Measurements from ENCODE around the gene HIVEP2.

Gene HIVEP2

DNA sequence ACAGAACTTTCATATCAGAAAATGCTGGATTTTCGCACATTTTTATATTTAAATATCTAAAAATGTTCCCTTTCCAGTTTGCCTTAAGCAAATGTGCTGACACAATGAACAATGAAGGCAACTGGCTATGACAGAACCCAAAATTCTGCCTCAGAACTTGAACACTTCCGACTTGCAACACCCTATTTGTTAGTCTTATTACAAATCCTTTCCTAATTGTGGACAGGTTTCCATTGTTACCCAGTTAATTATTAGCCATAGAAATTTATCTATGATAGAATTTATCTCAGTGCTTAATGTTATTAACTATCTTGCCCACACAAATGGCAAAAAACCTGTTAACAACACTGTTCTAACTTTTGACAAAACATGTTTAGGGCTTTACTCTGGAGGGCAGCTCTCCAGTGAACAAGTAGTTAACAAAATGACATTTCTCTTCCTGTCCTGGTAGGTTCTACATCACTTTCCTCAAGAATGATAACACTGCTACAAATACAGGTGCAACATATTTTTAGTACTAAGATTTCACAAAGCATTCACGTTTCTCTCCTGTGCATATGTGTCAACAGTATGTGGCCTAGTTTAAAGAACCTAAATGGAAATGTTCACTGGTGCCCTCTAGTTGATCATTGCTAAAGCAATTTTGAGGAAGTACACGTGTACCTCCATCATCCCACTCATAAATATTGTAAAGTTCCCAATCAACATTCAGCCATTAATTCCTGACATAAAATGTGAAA lies 58.4 kb downstream of the HIVEP2 start:
- DNase-seq: no peak

DNA sequence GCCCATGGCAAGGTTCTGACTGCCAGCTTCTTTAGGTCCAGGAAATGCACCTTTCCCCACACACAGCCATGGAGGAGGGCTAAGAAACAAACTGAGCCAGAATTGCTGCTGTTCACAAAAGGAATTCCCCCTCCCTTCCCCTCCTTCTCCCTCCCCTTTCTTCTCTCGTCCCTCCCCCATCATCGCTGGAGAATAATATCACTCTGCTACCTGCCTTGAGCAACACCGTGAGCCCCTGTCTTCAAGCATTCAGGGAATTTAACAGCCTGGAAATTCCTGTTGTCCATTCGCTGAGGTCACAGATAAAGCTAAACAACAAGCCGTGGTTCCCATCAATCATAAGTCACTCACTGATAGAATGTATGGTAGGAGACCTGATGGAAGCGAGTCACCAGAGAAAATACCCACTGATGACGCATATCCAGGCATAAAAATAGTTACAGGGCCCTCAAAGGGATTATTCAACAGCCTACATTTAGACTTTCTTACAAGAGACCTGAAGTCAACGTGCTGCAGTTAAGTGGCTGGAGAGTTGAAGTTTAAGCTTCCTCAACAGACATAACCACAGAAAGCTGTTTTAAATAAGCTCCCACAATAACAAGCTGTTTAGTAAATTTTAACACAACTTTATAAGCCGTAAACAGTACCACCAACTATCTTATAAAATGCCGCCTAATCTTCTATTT lies 59.7 kb downstream of the HIVEP2 start:
- DNase-seq: peak; percentile 24

DNA sequence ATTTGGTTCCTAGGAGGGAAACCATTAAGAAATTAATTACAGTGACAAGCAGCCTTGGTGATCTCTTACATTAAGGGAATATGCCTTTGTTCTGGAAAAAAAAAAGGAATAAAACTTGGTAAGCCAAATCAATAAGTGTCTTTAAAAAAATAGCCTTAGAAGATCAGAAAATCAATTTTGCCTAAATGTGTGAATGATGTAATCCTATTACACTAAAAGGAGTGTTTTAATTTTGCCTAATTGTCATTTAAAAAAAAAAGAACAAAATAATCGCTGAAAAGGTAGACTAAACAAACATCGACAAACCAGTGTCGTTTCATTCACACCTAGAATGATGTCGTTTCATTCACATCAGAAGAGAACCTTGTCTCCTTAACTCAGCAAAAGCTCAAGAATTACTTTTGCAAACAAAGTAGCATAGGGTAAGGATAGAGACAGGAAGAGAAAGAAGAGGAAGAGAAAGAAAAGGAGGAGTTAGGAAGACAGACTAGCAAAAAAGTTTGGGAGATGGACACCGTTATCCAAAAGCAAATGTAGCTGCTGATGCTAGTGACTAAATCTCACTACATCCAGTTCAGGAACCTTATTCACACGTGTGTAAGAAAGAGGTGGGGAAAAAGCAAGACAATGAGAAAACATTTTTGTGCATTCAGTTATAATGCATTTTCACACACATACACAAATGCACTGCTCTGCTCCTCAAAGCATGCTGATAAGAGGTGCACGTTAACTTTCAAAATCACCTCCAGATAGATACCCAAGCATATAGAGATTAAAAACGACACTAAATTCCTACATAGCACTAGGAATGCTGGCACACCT lies 60.6 kb downstream of the HIVEP2 start:
- DNase-seq: no peak

DNA sequence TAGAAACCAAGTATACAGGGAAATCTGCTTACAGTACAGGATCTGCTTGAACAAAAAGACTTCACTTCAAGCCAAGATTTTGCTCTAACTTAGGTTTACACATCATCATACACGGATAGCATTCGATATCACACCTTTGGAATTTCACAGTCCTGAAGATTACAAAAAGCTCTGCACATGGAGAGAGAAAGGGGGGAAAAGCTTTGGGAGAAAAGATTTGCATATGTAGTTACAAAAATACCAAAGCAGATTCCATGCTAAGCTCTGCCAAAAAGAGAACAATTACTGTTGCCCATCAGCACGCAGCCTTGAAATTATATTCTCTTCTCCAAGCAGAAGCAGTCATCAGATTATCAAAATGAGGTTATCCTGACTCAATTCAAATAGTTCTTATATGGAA lies 62.0 kb downstream of the HIVEP2 start:
- no peak for DNase-seq

DNA sequence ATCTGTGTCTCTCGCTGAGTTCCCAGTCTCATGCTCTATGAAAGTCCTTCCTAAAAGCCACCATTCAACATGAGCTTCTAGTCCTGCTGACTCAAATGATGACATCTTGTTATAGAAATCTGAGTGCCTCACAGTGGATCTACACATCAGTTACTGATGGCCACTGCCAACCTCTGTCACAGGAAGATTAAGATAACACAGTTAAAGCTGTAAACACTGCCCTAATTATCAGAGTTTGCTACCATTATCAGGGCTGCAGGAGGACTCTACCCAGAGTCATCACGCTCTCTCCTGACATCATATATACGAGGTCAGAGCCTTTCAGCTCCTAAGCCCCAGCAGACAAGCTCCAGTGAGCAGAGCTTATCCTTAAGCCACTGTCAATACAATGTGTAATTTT lies 63.2 kb downstream of the HIVEP2 start:
- no peak for DNase-seq

- no peak for DNase-seq
Measured at GRCh38 chr6:142881290-142881689, 63.7 kb downstream of the HIVEP2 start.

GRCh38 chr6:142880201-142880600 lies 64.8 kb downstream of the HIVEP2 start:
- no peak for DNase-seq

GRCh38 chr6:142879527-142879926 lies 65.4 kb downstream of the HIVEP2 start:
- no peak for DNase-seq

- DNase-seq: no peak
Measured at GRCh38 chr6:142879076-142879475, 65.9 kb downstream of the HIVEP2 start.

DNA sequence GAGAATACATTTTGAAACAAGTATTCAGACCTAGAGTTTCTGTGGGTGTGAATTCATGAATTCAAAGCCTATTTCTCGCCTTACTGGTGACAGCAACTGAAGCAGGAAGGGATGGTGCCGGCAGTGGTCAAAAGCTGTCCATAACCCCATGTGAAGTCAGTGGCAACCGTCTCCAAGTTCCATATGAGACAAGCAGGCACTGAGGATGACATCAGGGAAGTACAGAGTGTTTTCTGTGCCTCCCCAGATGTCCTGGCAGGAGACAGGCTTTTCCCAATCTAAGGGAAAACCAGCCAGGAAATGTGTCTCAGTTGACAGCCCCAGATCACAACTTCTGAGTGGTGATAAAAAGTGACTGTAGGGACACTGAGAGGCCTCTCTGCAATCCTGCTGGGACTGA lies 66.6 kb downstream of the HIVEP2 start:
- DNase-seq: peak; percentile 23

GRCh38 chr6:142874676-142875075 lies 70.3 kb downstream of the HIVEP2 start:
- no peak for DNase-seq

DNA sequence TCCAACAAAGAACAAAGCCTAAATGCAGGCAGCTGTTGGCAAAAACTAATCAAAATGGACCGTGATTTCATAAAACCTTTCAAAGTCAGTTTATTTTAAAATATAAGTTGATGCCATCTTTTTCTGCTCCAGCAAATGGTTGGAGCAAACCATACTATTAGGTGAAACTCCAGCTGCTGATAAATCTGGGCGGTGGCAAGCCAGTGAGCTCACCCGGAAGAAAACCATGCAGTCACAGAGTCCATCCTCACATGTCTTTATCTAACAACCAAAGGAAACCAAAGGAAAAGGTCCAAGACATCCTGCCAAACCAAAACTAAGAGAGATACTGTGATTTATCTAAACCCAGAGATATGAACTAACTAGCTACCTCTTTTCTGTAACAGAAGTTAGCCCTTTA lies 72.6 kb downstream of the HIVEP2 start:
- no peak for DNase-seq

DNA sequence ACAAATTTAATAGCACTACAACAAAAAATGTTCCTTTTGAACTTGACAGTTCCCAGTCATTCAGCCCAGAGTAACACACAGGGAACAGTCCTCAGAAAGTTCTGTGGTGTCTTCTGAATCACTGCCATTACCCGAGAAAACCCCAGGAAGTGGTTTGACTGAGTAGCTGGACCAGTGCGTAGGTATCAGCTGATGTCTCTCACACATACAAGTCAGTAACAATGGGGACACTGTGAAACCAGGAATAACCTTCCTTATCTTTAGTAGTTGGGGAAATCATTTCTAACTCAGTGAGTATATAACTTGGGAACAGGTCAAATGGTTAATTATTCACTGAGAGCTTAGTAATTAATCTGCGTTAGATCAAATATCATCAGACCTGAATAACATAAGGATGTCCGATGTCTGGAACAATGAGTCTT lies 73.1 kb downstream of the HIVEP2 start:
- DNase-seq: peak; percentile 48

DNA sequence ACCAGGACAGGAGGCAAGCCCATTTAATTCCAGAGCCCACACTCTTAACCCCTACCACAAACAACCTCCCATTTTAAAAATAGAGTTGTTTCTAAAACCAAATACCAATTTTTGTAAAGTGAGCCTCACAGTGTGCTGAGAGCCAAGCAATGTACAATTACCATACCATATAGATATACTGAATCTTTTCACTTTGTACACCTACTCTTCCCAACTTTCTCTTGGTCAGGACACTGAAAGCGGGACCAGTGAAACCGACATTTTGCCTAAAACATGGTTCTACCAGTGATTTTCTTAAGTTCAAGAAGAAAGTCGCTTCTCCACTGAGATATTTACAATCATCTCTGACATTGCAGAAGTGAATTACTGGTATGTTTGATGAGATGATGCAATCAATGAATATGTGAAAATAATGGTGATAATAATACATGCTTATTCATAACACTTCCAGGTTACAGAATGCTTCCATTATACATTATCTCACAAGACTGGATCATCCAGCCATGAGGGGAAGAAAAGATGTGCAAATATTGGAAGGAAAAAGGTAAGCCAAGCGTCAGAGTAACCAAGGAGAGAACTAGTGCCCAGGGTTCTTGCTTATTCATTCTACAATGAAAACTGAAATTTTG lies 74.1 kb downstream of the HIVEP2 start:
- no peak for DNase-seq

GRCh38 chr6:142868917-142869316 lies 76.1 kb downstream of the HIVEP2 start:
- no peak for DNase-seq

DNA sequence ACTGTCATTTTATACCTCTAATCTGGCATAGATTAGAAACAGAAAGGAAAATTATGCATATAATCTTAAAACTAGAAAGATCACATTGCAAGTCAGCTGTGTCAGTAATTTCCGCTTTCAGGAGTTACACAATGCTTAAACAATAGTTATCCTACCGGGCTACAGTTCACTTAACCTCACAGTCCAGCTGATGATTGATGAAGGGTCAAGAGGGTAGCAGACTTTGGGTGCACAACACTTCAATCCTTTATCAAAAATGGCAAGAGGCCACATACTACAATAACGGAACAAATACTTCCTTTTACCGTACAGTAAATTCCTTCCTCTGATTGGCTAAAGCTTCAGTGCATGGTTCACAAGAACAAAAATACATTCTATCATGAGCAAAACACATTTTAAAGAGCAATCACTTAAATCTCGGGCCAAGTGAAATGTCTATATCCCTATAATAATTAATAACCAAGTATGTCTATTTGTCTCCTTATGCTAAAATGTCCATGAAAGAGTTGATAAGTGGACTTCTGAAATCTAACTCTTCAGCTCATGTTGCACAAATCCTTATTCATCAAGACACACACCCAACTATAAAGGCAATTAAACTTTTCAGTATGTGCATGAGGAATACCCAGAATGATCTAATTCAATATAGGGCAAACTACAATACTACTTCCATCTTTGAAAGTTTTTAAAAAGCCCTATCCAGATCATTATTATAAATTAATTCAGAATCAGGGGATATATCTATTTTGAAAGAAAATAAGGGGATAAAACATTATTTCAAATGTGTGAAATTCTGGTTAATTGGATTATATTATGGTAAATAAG lies 76.8 kb downstream of the HIVEP2 start:
- DNase-seq: no peak

- DNase-seq: no peak
Measured at GRCh38 chr6:142867355-142867801, 77.6 kb downstream of the HIVEP2 start.

GRCh38 chr6:142863981-142864380 lies 81.0 kb downstream of the HIVEP2 start:
- no peak for DNase-seq

DNA sequence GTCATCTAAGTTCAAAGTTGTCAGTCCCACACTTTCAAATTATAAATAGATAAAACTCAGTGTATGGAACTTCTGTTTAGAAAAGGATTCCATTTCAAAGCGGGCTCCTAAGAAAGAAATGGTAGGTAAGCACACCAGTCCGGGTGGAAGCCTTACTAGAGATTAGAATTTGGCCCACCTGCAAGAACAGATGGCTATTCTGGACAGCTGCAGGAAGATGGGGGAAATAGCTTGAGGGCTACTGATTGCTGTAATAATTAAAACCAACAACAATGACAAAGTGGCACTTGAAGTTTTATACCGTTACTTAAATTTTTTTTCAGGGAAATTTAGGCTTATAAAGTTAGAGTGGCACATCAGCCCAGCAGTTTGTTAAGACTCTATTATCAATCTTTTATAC lies 83.3 kb downstream of the HIVEP2 start:
- DNase-seq: no peak

DNA sequence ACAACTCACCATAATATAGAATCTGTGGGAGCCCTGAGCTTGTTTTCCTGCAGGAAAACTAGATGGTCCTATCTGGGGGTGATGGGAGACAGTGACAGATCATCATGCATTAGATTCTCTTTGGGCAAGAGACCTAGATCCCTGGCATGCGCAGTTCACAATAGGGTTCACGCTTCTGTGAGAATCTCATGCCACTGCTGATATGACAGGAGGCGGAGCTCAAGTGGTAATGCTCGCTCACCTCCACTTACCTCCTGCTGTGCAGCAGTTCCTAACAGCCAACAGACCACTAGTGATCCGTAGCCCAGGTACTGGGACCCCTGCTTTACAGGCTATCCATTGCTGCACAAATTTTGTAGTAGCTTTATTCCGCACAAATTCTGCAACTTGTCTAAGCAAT lies 84.5 kb downstream of the HIVEP2 start:
- no peak for DNase-seq

GRCh38 chr6:142857796-142858555 lies 87.0 kb downstream of the HIVEP2 start:
- peak; percentile 22 for DNase-seq

All from NK-92 treated with Interleukin-12 subunit alpha and Interleukin-12 subunit beta, amount 100 ng/mL, for 24 hours (cell line).